ENCODE measurements around the gene NMNAT2.
"Not testable (repeated sequence)": the region's sequence is repeated elsewhere in the genome, so short reads cannot be mapped to it uniquely, and the experiment has no call there.

The NMNAT2 gene

DNA sequence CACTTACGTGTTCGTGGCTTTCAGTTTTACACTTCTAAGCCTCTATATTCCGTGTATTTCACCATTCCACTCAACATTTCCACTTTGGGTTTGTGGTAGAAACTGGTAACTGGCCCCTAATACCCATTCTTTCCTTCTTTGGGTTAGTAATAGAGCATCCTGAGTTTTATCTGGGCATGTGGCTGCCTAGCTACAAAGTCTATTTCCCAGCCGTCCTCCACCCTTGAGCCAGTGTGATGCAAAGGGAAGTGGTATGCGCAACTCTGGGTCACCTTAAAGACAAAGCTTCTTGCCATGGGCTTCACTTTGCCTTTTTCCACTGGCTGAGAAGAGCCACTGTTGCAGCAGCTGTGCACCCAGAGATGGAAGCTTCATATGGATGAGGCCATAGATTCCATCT, 158.3 kb downstream of the NMNAT2 start:
- no peak for DNase-seq (ENCODE audit: low spot score)

DNA sequence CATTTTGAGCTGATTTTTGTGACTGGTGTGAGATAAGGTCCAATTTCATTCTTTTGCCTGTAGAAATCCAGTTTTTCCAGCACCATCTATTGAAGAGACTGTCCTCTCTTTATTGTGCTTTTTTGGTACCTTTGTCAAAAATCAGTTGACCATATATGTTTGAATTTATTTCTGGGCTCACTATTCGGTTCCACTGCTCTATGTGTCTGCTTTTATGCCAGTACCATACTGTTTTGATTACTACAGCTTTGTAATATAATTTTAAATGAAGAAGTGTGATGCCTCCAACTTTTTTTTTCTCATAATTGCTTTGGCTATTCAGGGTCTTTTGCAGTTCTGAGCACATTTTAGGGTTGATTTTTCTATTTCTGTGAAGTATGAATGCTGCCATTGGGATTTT, 163.1 kb downstream of the NMNAT2 start:
- DNase-seq (ENCODE audit: low spot score) = no peak

DNA sequence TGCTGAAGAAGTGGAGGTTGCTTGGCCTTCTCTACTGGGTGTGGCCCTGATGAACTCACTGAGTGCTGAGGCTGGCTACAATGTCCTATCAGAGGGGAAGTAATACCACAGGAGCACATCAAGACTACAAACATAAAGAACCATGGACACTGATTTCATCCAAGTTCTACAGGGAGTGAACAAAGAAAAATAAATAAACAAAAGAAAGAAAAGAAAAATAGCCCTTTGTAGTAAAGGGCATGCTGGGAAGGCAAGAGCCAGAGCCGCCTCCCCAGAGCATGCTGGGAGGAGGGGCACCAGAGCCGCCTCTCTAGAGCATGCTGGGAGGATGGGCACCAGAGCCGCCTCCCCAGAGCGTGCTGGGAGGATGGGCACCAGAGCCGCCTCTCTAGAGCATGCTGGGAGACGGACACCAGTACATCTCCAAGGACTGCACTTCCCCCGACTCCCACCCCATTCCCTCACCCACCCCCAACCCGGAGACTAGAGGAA, 166.2 kb downstream of the NMNAT2 start:
- no peak for DNase-seq (ENCODE audit: low spot score)

DNA sequence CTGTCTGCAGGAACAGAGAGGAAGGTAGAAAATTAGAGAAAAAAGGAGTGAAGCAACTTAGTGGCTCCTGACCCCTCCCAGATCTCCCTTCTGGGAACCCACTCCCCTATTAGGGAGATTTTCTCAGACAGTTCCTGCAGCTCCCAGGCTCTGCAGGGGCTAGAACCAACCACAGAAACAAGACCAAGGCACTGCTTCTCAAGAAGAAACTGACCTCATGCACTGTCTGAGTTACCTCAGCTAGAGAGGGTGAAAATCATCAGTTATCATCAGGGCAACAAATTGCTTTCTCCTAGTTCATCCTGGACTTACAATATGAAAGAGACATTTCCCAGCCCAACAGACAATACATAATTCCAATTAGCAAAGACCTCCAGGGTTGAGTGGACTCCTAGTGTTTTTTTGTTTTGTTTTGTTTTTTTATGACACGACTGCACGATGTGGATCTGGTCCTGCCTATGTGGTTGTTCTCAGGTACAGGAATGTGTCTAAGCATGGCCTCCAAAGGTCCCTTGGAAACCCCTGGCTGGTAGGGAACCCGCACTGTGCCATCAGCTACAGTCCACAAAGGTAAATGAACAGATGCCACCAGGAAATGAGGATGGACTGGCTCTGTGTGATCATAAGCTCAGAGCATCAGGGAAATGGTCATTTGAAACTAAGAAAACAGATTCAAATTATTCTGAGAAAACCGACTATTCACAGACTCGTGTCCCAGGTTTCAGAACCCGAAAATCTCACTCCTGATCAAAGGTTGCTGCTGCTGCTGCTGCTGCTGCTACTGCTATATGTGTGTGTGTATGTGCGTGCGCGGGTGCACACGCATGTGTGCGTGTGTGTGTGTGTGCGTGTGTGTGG, 166.8 kb downstream of the NMNAT2 start:
- DNase-seq (ENCODE audit: low spot score) = no peak

DNA sequence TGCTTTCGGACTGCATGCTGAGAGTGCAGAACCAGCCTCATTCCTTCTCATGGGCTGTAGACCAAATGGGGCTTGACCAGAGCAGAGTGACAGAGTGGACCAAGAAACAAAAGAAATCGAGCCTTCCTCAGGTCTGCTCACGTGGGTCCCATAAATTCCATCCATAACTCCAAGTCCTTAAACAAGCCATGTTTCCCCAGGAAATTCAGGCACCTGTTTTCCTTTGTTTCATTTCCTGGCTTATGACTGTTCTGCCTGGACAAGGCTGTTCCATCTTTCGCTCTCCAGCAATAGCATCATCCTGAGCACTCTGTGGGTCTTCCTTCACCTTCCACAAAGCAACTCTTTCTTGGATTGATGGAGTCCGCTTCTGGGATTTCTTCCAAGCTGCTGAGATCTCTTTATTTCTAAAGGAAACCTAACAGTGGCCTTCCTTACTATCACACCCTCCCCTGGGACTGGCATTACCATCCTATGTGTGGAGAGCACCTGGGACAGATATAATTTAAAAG, 168.2 kb downstream of the NMNAT2 start:
- DNase-seq (ENCODE audit: low spot score) = no peak

DNA sequence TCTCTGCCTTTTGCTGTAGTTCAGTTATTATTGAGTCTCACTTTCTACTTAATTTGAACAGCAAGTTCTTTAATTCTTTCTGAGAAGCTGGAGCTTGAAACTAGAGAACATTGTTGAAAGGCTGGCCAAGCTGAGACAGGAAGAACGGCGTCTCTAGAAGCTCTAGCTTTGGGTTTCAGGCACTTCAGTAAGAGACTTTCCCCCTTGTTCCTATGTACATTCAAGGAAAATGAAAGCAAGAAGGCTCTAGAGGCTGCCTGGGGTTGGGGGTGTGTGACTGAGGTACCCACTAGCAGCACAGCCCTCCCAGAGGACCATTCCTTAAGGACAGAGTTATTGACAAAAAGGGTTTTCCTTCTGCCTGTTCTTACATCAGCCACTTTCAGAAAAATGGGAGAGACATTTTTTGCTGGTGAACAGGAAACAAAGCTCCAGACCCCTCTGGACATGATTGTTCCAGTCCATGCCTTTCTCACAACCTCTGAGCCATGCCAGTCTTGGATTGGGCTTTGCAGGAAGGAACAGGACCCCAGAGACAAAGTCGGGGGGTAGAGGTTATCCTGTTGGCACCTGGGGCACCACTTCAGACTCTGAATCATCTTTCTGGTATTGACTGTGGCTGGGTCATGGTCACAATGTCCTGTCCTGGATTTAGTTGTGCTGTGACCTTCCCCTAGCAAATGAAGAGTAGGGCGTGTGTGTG, 169.0 kb downstream of the NMNAT2 start:
- DNase-seq (ENCODE audit: low spot score) = no peak

DNA sequence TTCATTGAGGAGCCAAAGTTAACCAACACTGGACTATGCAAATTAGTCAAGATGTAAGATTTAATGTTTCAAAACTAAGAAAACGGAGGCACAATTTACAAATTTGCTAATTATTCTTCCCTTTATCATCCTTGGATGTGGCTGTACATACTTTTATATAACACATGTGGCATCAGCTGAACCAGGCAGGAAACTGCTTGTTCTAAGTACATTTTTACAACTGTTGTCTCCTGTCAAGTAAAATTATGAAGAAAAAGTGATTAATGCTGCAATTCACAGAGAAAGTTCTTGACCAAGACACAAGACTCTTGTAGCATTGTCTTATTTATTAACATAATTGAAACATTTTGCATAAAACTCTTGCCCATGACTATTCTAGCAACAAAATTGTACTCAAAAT, 170.2 kb downstream of the NMNAT2 start:
- no peak for DNase-seq (ENCODE audit: low spot score)

DNA sequence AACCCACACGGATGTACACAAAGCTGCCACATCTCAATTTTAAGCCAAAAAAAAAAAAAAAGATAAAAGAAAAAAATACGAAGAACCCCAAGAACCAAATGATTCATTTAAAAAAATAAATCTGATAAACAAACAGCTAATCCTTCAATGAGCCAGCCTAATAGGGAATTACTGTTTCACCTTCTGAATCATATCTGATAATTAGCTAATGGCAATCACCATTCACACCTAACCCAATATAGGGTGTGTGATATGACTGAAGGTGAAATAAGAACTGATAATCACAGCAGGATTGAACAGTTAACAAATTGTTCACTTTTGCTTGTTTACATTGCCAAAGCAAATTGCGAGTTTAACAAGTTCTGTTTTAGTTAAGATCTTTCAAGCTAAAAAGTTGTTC, 170.7 kb downstream of the NMNAT2 start:
- no peak for DNase-seq (ENCODE audit: low spot score)

DNA sequence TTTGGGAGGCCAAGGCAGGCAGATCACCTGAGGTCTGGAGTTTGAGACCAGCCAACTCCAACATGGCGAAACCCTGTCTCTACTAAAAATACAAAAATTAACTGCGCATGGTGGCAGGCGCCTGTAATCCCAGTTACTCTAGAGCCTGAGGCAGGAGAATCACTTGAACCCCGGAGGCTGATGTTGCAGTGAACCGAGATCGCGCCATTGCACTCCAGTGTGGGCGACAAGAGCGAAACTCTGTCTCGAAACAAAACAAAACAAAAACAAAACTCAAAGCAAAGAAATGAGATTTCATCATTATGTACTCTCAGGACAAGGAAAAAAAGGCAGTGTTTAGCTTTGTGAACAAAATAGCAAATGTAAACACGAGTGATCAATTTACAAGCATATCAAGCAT, 171.1 kb downstream of the NMNAT2 start:
- no peak for DNase-seq (ENCODE audit: low spot score)

DNA sequence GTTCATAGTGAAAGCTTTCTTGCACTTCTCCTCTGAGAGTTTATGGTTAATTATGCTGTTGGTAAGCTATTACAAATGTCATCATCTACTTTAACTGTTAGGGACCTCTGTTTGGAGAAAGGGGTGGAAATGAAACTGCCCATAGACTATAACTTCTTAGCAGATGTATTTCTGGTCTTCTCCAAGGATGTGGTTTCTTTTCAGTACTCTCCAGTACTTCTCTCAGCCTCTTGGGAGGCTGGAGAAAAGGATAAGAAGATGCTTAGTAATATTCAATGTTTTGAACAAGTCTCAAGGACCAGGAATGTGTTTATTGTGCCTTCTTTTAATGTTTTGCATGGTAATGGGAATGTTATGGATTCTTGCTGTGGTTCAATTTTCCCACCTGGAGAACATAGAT, 171.7 kb downstream of the NMNAT2 start:
- DNase-seq (ENCODE audit: low spot score) = no peak

DNA sequence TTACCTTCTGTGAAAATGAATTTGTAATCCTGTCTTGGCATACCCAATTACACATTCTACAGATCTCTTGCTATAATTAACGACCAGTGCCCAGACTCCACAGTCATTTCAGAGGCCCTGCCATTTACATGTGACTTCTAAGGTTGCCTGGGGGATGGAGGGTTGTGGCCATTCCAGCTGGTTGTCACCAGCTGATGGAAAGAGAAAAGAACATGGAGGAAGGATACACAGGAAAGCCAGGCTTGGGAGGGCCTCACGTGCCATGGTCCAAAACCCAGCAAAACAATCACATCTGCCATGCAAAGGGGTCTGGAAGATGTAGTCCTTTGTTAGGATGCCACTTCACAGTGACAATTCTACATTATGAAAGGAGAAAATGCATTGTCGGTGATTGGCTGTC, 172.8 kb downstream of the NMNAT2 start:
- no peak for DNase-seq (ENCODE audit: low spot score)

DNA sequence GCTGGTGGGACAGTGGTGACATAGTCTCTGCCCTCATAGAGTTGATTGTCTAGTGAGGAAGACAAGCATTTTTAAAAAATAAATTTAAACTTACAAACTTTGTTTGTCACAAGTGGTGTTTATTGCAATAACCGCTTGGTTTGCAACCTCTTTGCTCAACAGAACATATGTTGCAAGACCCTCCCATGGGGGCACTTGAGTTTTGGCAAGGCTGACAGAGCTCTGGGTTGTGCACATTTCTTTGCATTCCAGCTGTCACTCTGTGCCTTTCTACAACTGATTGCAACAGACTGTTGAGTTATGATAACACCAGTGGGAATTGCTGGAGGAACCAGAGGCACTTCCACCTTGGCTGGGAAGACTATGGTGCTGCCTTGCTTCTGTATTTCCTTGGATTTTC, 173.7 kb downstream of the NMNAT2 start:
- no peak for DNase-seq (ENCODE audit: low spot score)

DNA sequence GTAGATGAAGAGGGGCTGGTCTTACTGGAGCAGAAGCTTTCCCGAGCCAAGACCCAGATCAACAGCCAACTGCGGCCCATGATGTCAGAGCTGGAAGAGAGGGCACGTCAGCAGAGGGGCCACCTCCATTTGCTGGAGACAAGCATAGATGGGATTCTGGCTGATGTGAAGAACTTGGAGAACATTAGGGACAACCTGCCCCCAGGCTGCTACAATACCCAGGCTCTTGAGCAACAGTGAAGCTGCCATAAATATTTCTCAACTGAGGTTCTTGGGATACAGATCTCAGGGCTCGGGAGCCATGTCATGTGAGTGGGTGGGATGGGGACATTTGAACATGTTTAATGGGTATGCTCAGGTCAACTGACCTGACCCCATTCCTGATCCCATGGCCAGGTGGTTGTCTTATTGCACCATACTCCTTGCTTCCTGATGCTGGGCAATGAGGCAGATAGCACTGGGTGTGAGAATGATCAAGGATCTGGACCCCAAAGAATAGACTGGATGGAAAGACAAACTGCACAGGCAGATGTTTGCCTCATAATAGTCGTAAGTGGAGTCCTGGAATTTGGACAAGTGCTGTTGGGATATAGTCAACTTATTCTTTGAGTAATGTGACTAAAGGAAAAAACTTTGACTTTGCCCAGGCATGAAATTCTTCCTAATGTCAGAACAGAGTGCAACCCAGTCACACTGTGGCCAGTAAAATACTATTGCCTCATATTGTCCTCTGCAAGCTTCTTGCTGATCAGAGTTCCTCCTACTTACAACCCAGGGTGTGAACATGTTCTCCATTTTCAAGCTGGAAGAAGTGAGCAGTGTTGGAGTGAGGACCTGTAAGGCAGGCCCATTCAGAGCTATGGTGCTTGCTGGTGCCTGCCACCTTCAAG, 174.8 kb downstream of the NMNAT2 start:
- DNase-seq (ENCODE audit: low spot score) = no peak

DNA sequence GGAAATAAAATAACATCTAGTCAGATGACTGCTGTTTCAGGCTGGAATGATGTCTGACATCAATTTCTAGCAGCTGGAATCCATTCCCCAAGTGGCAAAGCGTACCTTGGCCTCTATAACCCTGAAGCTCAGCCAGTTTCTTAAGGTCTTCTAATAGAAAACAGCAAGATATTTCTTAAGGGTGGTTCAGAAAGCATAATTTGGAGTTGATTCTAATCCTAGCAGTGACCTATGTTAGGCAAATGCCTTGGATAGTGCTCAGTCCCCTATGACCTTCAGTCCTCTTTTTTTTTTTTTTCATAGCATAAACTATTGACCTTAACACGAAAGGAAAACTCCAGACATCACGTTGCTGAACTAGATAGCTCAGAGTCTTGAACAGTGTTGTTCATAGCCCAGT, 175.6 kb downstream of the NMNAT2 start:
- no peak for DNase-seq (ENCODE audit: low spot score)

DNA sequence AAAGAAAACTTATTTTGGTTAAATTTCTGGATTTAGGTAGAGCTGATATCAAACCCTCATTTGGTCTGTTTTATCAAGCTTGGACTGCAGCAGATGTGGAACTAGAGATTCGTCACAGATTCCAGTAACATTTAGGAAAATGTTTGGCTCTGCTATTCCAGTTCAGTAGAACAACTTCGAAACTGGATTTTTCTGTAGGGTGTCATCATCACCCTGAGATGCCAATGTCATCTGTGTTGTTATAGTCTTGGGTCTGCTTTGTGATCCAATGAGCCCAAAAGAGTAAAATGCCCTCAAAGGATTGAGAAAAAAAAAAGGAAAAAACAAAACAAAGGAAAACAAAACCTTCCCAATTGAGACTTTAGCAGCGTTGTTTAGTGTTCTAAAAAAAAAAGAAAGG, 176.7 kb downstream of the NMNAT2 start:
- no peak for DNase-seq (ENCODE audit: low spot score)

DNA sequence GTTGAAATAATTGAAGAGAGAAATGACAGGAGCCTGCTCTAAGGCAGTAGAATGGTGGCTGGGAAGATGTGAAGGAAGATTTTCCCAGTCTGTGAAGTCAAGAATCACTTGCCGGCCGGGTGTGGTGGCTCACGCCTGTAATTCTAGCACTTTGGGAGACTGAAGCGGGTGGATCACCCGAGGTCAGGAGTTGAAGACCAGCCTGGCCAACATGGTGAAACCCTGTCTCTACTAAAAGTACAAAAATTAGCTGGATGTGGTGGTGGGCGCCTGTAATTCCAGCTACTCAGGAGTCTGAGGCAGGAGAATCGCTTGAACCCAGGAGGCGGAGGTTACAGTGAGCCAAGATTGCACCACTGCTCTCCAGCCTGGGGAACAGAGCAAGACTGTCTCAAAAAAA, 177.3 kb downstream of the NMNAT2 start:
- DNase-seq (ENCODE audit: low spot score) = not testable (repeated sequence)

DNA sequence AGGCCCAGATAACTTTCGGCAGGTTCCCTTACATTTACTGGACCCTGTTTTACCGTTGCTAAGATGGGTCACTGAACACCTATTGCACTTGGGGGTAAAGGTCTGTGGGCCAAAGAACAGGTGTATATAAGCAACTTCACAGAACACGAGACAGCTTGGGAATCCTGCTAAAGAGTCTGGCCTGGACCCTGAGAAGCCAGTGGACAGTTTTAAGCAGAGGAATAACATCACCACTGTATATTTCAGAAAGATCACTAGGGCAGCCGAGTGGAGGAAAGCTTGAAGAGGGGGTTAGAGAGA, 177.7 kb downstream of the NMNAT2 start:
- no peak for DNase-seq (ENCODE audit: low spot score)

DNA sequence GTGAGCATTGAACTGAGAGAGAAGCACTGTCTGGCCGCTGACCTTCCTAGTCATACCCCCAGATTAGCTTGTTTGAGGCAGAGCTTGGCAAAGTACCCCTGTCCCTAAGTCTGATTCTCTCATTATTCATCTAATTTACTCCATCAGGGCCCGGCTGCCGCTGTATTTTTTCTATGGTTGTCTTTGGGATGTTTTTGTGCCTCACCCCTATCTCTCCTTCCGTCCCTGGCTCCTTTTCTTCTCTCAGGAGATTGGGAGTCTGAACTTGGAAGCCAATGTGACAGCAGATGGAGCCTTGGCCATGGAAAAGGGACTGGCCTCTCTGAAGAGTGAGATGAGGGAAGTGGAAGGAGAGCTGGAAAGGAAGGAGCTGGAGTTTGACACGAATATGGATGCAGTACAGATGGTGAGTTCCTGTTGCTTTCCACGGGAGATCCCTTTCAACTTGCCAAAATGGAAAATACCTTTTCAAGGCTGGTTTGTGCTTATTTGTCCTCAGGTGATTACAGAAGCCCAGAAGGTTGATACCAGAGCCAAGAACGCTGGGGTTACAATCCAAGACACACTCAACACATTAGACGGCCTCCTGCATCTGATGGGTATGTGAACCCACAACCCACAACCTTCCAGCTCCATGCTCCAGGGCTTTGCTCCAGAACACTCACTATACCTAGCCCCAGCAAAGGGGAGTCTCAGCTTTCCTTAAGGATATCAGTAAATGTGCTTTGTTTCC, 178.2 kb downstream of the NMNAT2 start:
- no peak for DNase-seq (ENCODE audit: low spot score)

DNA sequence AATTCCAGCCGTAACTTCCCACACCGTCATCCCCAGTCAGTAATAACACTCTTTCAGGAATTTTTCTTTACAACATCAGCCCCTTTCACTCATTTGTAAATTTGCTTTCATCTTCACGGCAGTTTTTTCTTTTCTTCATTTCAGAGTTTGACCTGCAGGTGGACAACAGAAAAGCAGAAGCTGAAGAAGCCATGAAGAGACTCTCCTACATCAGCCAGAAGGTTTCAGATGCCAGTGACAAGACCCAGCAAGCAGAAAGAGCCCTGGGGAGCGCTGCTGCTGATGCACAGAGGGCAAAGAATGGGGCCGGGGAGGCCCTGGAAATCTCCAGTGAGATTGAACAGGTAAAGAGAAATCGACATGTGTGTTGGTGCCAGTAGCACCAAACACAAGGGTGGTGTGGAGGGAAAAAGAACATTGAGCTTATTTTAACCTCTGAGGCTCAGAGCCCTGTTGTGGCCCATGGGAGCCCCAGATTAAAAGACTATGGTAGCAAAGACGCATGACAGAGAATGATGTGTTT, 178.9 kb downstream of the NMNAT2 start:
- no peak for DNase-seq (ENCODE audit: low spot score)

DNA sequence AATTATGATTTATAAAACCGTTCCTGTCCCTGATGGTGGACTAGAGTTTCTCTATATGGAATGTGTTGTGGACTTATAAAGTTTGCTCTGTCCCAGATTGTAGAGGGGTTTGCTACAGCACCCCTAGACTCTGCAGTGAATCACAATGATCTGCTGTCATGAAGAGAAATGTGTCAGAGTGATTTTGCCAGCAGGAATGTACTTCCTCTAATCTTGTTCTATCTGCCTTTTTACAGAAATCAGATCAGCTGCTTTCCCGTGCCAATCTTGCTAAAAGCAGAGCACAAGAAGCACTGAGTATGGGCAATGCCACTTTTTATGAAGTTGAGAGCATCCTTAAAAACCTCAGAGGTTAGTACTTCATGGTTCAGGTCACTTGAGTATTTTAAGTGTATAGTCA, 180.1 kb downstream of the NMNAT2 start:
- DNase-seq (ENCODE audit: low spot score) = no peak

DNA sequence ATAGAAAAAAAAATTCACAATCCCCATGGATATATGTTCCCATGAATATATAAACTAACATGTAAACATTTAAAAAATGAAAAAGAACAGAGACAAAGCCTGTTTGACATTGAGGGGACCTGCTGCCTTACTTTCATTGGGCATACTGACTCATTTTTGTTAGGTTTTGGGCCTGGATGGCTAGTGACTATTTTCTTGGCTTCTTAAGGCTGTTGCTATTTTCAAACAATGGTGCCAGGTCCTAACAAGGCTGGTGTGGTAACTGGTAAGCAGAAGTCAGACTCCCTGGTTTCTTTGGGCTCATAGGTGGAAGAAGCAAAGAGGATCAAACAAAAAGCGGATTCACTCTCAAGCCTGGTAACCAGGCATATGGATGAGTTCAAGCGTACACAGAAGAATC, 181.1 kb downstream of the NMNAT2 start:
- no peak for DNase-seq (ENCODE audit: low spot score)
